Keratinocyte (primary cell): Measurements from ENCODE around the gene GADD45G.

Experiments used
- EZH2 ChIP-seq: IDR thresholded peaks from one replicate; pipeline ENCODE4 v1.6.1; 2012; ENCODE audit warnings: inconsistent platforms, mild to moderate bottlenecking, low read length, moderate library complexity
- TF ChIP-seq, protein P1 (sequence below), 3 experiments: IDR thresholded peaks in 1 of 3; conservative IDR thresholded peaks in 1 of 3; optimal IDR thresholded peaks in 1 of 3; 2 replicates in 2 of 3; 3 replicates in 1 of 3; pipeline versions ENCODE3 to v1.5.1; 2011; ENCODE audit warnings: low read length in 3 of 3, mild to moderate bottlenecking in 3 of 3, moderate library complexity in 2 of 3, control low read depth in 1 of 3, inconsistent platforms in 1 of 3; ENCODE audit not compliant: insufficient read depth in 2 of 3; ENCODE audit errors: extremely low read depth in 1 of 3

DNA sequence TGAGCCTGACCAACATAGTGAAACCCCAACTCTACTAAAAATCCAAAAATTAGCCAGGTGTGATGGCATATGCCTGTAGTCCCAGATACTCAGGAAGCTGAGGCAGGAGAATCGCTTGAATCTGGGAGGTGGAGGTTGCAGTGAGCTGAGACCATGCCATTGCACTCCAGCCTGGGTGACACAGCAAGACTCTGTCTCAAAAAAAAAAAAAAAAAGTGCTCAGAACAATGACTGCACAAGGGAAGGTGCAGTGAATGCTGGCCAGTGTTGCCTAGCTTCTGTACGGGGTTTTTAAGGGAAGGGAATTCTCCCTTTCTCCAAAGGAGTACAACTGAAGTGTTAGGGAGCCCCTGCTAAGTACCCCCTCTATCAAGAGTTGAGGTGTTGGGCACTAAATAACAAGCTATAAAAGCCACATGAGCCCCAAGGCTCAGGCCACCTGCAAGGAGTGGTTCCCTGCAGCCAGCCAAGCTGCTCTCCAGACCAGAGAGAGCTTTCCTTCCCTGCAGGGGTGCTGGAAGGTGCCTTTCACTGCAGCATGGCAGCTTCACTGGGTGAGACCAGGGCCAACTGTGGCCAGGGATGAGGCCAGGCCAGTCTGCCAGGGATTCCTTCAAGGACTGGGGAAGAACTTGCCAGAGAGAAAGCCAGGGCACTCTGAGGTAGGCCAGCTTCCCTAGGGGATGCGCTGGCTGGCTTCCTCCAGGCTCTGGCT, 14.8 kb downstream of the GADD45G start:
- TF ChIP-seq, protein P1, sequence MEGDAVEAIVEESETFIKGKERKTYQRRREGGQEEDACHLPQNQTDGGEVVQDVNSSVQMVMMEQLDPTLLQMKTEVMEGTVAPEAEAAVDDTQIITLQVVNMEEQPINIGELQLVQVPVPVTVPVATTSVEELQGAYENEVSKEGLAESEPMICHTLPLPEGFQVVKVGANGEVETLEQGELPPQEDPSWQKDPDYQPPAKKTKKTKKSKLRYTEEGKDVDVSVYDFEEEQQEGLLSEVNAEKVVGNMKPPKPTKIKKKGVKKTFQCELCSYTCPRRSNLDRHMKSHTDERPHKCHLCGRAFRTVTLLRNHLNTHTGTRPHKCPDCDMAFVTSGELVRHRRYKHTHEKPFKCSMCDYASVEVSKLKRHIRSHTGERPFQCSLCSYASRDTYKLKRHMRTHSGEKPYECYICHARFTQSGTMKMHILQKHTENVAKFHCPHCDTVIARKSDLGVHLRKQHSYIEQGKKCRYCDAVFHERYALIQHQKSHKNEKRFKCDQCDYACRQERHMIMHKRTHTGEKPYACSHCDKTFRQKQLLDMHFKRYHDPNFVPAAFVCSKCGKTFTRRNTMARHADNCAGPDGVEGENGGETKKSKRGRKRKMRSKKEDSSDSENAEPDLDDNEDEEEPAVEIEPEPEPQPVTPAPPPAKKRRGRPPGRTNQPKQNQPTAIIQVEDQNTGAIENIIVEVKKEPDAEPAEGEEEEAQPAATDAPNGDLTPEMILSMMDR (optimal IDR thresholded peaks at IDR 0.05 in 1 of 3, IDR thresholded peaks at IDR 0.05 in 1 of 3, conservative IDR thresholded peaks at IDR 0.05 in 1 of 3; ENCODE audit: extremely low read depth in 1 of 3, insufficient read depth in 2 of 3, low read length in 3 of 3) = no peak
- TF ChIP-seq EZH2 = no peak
